SK-N-MC (cell line): ENCODE results near the gene MAP3K9.
A peak's percentile ranks its signal among the peaks of the same experiment; 100 is the strongest.

Experiments
- DNase-seq: peaks from one replicate; pipeline ENCODE4 v3.0.0-alpha.2; 2011; ENCODE audit warnings: low read depth, low spot score
- H3K27ac ChIP-seq: fragments of 200-600 bp; sonication (generic); 2 replicates; pipeline ENCODE4 v1.5.1; 2016; ENCODE audit warnings: mixed run types
- H3K36me3 ChIP-seq: fragments of 200-600 bp; sonication (generic); 2 replicates; pipeline ENCODE4 v1.6.1; 2017; ENCODE audit warnings: antibody characterized with exemption, low read length, mixed read lengths; ENCODE audit not compliant: insufficient read depth
- H3K4me3 ChIP-seq: fragments of 200-600 bp; sonication (generic); 2 replicates; pipeline ENCODE4 v1.5.1; 2016
- H3K9ac ChIP-seq: fragments of 200-600 bp; sonication (generic); 2 replicates; pipeline ENCODE4 v1.8.0; 2017; ENCODE audit warnings: mixed run types, mixed read lengths; ENCODE audit not compliant: insufficient read length
- H3K9me3 ChIP-seq: fragments of 200-600 bp; sonication (generic); 2 replicates; pipeline ENCODE4 v1.6.1; 2017; ENCODE audit warnings: low read depth, mild to moderate bottlenecking, antibody characterized with exemption, low read length, moderate library complexity, mixed read lengths
- EZH2 ChIP-seq: fragments of 200-600 bp; sonication (generic); IDR thresholded peaks from one replicate; pipeline ENCODE4 v1.6.1; 2017; ENCODE audit warnings: antibody characterized with exemption
- FOXP2 ChIP-seq: optimal IDR thresholded peaks from 2 replicates; pipeline ENCODE3; 2011; ENCODE audit warnings: mild to moderate bottlenecking, moderate library complexity; ENCODE audit not compliant: insufficient read depth; ENCODE audit errors: extremely low read length, control extremely low read depth
- POLR2AphosphoS5 ChIP-seq: IDR thresholded peaks from 2 replicates; pipeline ENCODE4 v1.6.1; 2012; ENCODE audit warnings: mild to moderate bottlenecking, low read depth, low read length, borderline replicate concordance

The MAP3K9 gene

GRCh38 chr14:70823281-70823680, 14.0 kb upstream of the MAP3K9 start:
- peak overlapping the region; percentile 97 for H3K4me3 ChIP-seq
- DNase-seq = no peak

GRCh38 chr14:70822530-70823185, 13.3 kb upstream of the MAP3K9 start:
- peak overlapping the region; percentile 97 for H3K4me3 ChIP-seq
- H3K9ac ChIP-seq = peak overlapping the region; percentile 86
- H3K27ac ChIP-seq = no peak overlapping the region
- TF ChIP-seq POLR2AphosphoS5 = no peak
- no peak for TF ChIP-seq FOXP2
- no peak for TF ChIP-seq EZH2
- no peaks in the 10 kb centered on the region for H3K36me3 ChIP-seq
- no peaks in the 10 kb centered on the region for H3K9me3 ChIP-seq
- DNase-seq = no peak

More at GRCh38 chr14:70823281-70823680, 14.0 kb upstream of the MAP3K9 start:
- no peak for TF ChIP-seq POLR2AphosphoS5
- no peak for TF ChIP-seq EZH2
- TF ChIP-seq FOXP2 = no peak
- Histone ChIP-seq H3K9ac (no peak overlapping the region), H3K9me3 (no peaks in the 10 kb centered on the region), H3K36me3 (no peaks in the 10 kb centered on the region), H3K27ac (no peak overlapping the region)

DNA sequence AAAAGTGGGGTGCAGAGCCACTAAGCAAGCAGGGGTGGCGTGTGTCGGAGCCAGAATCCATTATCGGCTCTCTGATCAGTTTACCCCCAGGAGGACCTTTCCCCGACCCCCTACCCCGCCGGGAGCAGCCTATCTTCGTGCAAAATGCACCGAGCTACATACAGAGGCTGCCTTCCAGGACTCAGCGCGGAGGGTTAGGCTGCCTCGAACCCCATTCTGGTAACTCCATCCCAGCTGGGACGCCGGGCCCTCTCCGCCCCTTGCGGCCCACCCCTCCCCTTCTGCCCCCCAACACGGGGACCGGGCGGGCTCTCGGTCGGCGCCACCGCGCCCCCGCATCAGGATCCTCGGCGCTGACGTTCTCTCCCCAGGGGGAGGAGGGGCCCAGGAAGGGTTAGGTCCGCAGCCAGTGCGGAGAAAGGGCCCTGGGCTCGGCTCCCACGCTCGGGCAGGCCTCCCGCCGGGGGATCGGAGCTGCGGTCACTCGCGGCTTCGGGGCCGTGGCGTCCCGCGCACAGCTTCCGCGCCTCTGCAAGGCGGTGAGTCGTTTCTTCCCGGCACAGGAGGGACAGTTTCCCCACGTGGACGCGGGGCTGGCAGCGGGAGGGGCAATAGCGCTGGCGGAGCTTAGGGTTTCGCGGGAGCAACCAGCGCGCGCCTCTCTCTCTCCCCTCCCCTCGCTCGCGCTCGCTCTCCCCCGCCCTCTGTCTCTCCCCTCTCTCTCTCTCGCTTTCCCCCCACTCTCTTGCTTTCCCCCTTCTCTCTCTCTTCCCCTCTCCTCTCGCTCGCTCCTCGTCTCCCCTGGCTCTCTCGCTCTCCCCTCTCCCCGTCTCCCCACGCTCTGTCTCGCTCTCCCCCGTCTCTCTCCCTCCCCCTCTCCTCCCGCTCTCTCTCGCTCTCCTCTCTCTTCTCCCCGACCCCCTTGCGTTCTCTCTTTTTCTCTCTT, 12.5 kb upstream of the MAP3K9 start:
- no peak for DNase-seq
- Histone ChIP-seq H3K27ac (no peak overlapping the region; the same call in 1 of the 2 replicates), H3K9ac (peak overlapping the region; percentile 86), H3K4me3 (peak overlapping the region; percentile 97), H3K9me3 (no peaks in the 10 kb centered on the region), H3K36me3 (no peaks in the 10 kb centered on the region)
- TF ChIP-seq POLR2AphosphoS5 (peak; percentile 53), FOXP2 (no peak)

DNA sequence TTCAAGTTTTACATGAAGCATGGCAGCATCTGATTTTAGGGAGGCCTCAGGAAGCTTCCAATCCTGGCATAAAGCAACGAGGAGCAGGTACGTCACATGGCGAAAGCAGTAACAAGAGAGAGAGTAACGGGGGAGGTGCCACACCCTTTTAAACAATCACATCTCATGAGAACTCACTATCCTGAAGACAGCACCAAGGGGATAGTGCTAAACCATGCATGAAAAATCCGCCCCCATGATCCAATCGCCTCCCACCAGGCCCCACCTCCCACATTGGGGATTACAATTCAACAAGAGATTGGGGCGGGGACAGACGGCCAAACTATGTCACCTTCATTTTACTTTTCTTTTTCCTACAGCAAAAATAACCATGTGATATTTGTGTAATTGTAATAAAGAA, 7.2 kb upstream of the MAP3K9 start:
- Histone ChIP-seq H3K27ac (no peak overlapping the region), H3K36me3 (no peaks in the 10 kb centered on the region), H3K9me3 (no peaks in the 10 kb centered on the region), H3K9ac (no peak overlapping the region), H3K4me3 (no peak overlapping the region)
- TF ChIP-seq FOXP2 = no peak
- no peak for TF ChIP-seq POLR2AphosphoS5
- TF ChIP-seq EZH2 = no peak
- no peak for DNase-seq

DNA sequence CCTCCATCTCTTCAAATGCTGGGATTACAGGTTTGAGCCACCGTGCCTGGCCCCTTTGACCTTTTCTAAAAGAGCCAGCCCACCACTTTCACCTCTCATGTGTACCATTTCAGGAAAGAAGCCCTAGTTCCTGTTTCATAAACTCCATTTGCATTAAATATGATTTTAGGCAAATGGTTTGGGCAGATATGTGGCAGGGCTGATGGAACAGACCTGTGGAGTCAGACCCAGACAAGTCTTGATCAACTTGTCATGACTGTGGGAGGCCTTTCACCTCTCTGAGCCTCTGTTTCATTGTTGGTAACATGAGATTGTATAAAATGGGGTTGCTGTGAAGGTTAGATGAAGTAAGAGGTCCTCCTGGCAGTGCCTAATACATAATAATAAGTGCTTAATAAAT, 5.2 kb upstream of the MAP3K9 start:
- Histone ChIP-seq H3K9me3 (no peaks in the 10 kb centered on the region), H3K36me3 (no peaks in the 10 kb centered on the region), H3K27ac (no peak overlapping the region), H3K4me3 (no peak overlapping the region), H3K9ac (no peak overlapping the region)
- no peak for DNase-seq
- TF ChIP-seq POLR2AphosphoS5 (no peak), EZH2 (no peak), FOXP2 (no peak)

DNA sequence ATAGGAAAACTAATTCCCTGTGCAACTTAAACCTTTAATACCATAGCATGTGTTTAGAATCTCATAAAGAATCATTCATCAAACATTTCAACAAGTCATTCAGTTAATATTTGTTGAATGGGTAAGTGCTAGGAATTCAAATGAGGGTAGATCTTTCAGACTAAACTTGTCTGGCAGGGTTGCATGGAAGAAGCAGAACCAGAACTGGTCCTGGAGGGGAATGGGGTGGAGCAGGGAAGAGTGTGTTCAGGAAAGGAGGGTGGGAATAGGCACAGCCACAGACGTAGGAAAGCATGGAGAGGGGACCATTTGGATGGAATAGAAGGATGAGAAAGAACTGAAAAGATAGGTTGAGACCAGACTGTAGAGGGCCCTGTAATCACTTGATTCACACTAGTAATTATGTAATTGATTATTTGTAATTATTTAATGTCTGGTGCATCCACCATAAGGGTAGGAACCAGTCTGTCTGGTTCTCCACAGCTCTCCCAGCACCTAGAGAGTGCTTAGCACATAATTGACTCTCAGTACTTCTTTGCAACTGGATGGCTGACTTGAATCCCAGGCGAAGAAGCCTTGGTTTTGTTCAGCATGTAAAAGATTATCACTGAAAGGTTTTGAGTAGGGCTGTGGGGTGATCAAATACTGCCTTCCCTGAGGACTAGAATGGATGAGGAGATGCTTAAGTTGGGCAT, 3.0 kb upstream of the MAP3K9 start:
- Histone ChIP-seq H3K9ac (no peak overlapping the region), H3K9me3 (no peaks in the 10 kb centered on the region), H3K4me3 (no peak overlapping the region), H3K27ac (no peak overlapping the region), H3K36me3 (no peaks in the 10 kb centered on the region)
- TF ChIP-seq FOXP2 (no peak), EZH2 (no peak), POLR2AphosphoS5 (no peak)
- no peak for DNase-seq

GRCh38 chr14:70811578-70811977, 2.3 kb upstream of the MAP3K9 start:
- no peaks in the 10 kb centered on the region for H3K9me3 ChIP-seq
- no peak for DNase-seq
- H3K27ac ChIP-seq = no peak overlapping the region
- no peaks in the 10 kb centered on the region for H3K36me3 ChIP-seq
- TF ChIP-seq POLR2AphosphoS5 = no peak
- TF ChIP-seq EZH2 = no peak
- no peak for TF ChIP-seq FOXP2
- H3K4me3 ChIP-seq = no peak overlapping the region
- H3K9ac ChIP-seq = no peak overlapping the region

- no peaks in the 10 kb centered on the region for H3K36me3 ChIP-seq
- no peaks in the 10 kb centered on the region for H3K9me3 ChIP-seq
- DNase-seq = no peak
- no peak overlapping the region for H3K27ac ChIP-seq
- no peak overlapping the region for H3K4me3 ChIP-seq
- TF ChIP-seq POLR2AphosphoS5 (no peak), FOXP2 (no peak)
- no peak overlapping the region for H3K9ac ChIP-seq
Measured at GRCh38 chr14:70811050-70811449, 1.7 kb upstream of the MAP3K9 start.
